ENCODE results near the gene AMFR. TPM values are rescaled to one million over a fixed set of nuclear protein-coding genes. Genes with fewer than 3 reads are reported as not detected.
A peak's percentile ranks its signal among the peaks of the same experiment; 100 is the strongest.

AMFR gene
- total RNA-seq, 1 donor from 2014 or later = 133 TPM

- Histone ChIP-seq H3K36me3 (ENCODE audit: control insufficient read depth, insufficient read depth, low read length) (no peaks in the 10 kb centered on the region), H3K27me3 (ENCODE audit: control insufficient read depth, insufficient read depth, low read length) (no peaks in the 10 kb centered on the region), H3K4me3 (ENCODE audit: low read depth, low read length) (peak within 1 kb of the TSS; percentile 99)
- TF ChIP-seq CTCF (IDR thresholded peaks at IDR 0.05; ENCODE audit: insufficient read depth, low read length, poor library complexity, severe bottlenecking) = no peak
- DNase-seq (ENCODE audit: low read depth) = peak; percentile 98
These were observed 25.8 kb upstream of the AMFR start, which contains the start of the genes NUDT21 and OGFOD1 for GRCh38 chr16:56450986-56451752. Gene NUDT21, minus strand, starts transcription at chr16:56451332. Its CDS starts 130 bp downstream, at chr16:56451202. Gene OGFOD1, plus strand, starts transcription at chr16:56451554. Its CDS starts 59 bp downstream, at chr16:56451613.

- DNase-seq (ENCODE audit: low read depth) = no peak
- Histone ChIP-seq H3K36me3 (ENCODE audit: control insufficient read depth, insufficient read depth, low read length) (no peaks in the 10 kb centered on the region), H3K27me3 (ENCODE audit: control insufficient read depth, insufficient read depth, low read length) (no peaks in the 10 kb centered on the region), H3K4me3 (ENCODE audit: low read depth, low read length) (peak overlapping the region; percentile 99)
- no peak for TF ChIP-seq CTCF (IDR thresholded peaks at IDR 0.05; ENCODE audit: insufficient read depth, low read length, poor library complexity, severe bottlenecking)
These were observed 25.1 kb upstream of the AMFR start for GRCh38 chr16:56450275-56450985.

- H3K27me3 ChIP-seq (ENCODE audit: control insufficient read depth, insufficient read depth, low read length) = no peaks in the 10 kb centered on the region
- H3K4me3 ChIP-seq (ENCODE audit: low read depth, low read length) = no peak overlapping the region
- TF ChIP-seq CTCF (IDR thresholded peaks at IDR 0.05; ENCODE audit: insufficient read depth, low read length, poor library complexity, severe bottlenecking) = no peak
- H3K36me3 ChIP-seq (ENCODE audit: control insufficient read depth, insufficient read depth, low read length) = no peaks in the 10 kb centered on the region
- DNase-seq (ENCODE audit: low read depth) = no peak
These were observed 22.7 kb upstream of the AMFR start for GRCh38 chr16:56448005-56448404.

GRCh38 chr16:56447286-56447685, 21.9 kb upstream of the AMFR start:
- TF ChIP-seq CTCF (IDR thresholded peaks at IDR 0.05; ENCODE audit: insufficient read depth, low read length, poor library complexity, severe bottlenecking) = no peak
- DNase-seq (ENCODE audit: low read depth) = no peak
- H3K27me3 ChIP-seq (ENCODE audit: control insufficient read depth, insufficient read depth, low read length) = no peaks in the 10 kb centered on the region
- no peak overlapping the region for H3K4me3 ChIP-seq (ENCODE audit: low read depth, low read length)
- no peaks in the 10 kb centered on the region for H3K36me3 ChIP-seq (ENCODE audit: control insufficient read depth, insufficient read depth, low read length)

GRCh38 chr16:56438038-56438437, 12.7 kb upstream of the AMFR start:
- DNase-seq (ENCODE audit: low read depth) = no peak
- H3K27me3 ChIP-seq (ENCODE audit: control insufficient read depth, insufficient read depth, low read length) = no peaks in the 10 kb centered on the region
- no peak for TF ChIP-seq CTCF (IDR thresholded peaks at IDR 0.05; ENCODE audit: insufficient read depth, low read length, poor library complexity, severe bottlenecking)
- no peak overlapping the region for H3K4me3 ChIP-seq (ENCODE audit: low read depth, low read length)
- H3K36me3 ChIP-seq (ENCODE audit: control insufficient read depth, insufficient read depth, low read length) = no peaks in the 10 kb centered on the region

All from kidney epithelial cell (primary cell).